Kidney (tissue), 14 donors: ENCODE results near the gene UPK2. TPM values are rescaled to one million over a fixed set of nuclear protein-coding genes. Genes with fewer than 3 reads are reported as not detected.

Experiments used
- DNase-seq, 5 donors: peaks; one replicate each; pipeline ENCODE4 v3.0.0-alpha.2; 2013 to 2020
- FAIRE-seq: peaks from 2 replicates; lab custom pipeline; 2012; peaks lifted over from hg19 to GRCh38; lab: Jason Lieb, UNC
- H3K27ac ChIP-seq, 2 donors: one replicate each; pipeline ENCODE4 v1.7.0; 2013; ENCODE audit warnings: low read depth in 2 of 2, low read length in 2 of 2, inconsistent platforms in 1 of 2
- H3K27me3 ChIP-seq: one replicate; pipeline ENCODE4 v1.7.1; 2013; ENCODE audit warnings: low read length, inconsistent platforms; ENCODE audit not compliant: control insufficient read depth, insufficient read depth
- H3K36me3 ChIP-seq, 3 donors: one replicate each; pipeline versions ENCODE4 v1.7.0 to v1.7.1; 2013; ENCODE audit warnings: low read length in 3 of 3, control low read depth in 1 of 3, inconsistent platforms in 1 of 3; ENCODE audit not compliant: insufficient read depth in 3 of 3, control insufficient read depth in 2 of 3
- H3K4me1 ChIP-seq, 3 donors: one replicate each; pipeline versions ENCODE4 v1.7.0 to v1.7.1; 2013; ENCODE audit warnings: low read length in 3 of 3, inconsistent platforms in 1 of 3, low read depth in 1 of 3; ENCODE audit not compliant: control insufficient read depth in 2 of 3, insufficient read depth in 2 of 3
- H3K4me3 ChIP-seq, 3 donors: one replicate each; pipeline versions ENCODE4 v1.7.0 to v1.8.1; 2013; ENCODE audit warnings: low read length in 3 of 3, control low read depth in 1 of 3, inconsistent platforms in 1 of 3
- H3K9ac ChIP-seq, 3 donors: one replicate each; pipeline versions ENCODE4 v1.7.0 to v1.7.1; 2013; ENCODE audit warnings: low read length in 3 of 3, control low read depth in 1 of 3, inconsistent platforms in 1 of 3
- H3K9me3 ChIP-seq, 3 donors: one replicate each; pipeline versions ENCODE4 v1.7.0 to v1.7.1; 2013; ENCODE audit warnings: low read length in 3 of 3, control low read depth in 1 of 3, inconsistent platforms in 1 of 3; ENCODE audit not compliant: control insufficient read depth in 2 of 3, insufficient read depth in 1 of 3
- CTCF ChIP-seq: IDR thresholded peaks from 3 replicates; pipeline ENCODE4 v1.5.1; 2012; ENCODE audit warnings: mild to moderate bottlenecking, moderate library complexity, borderline replicate concordance; ENCODE audit not compliant: insufficient read depth; ENCODE audit errors: extremely low read depth
- intact Hi-C: fragments of 100-400 bp; cut with DNase I; formaldehyde crosslinking; loops from one replicate; pipeline ENCODE4 v1.11.1; 2022
- polyA plus RNA-seq: library from polyadenylated mRNA; stranded (reverse); fragments of 350-450 nt; fragmentation: Illumina TruSeq; extraction: RNeasy Lipid Tissue Mini Kit (QIAGEN cat#74804); gene quantifications from one replicate; pipeline ENCODE4 v1.2.3, GENCODE V29; 2014; ENCODE audit warnings: low read depth, low replicate concordance; ENCODE audit not compliant: insufficient read depth
- total RNA-seq: library from RNA; stranded (reverse); fragmentation: NEBNext Ultra II Directional; extraction: Animal tissue kit (Norgen Biotek cat#: 25700); gene quantifications from one replicate; pipeline ENCODE4 v1.2.1, GENCODE V29; 2021
- donor health status: control.
- donor health status: control.
- donor health status: control.
- donor health status: control.
- donor health status: control.
- donor health status: DM: yes; HTN: yes; CAD: no.
- donor health status: Normal renal cell carcinoma (clear cell type).

The UPK2 gene
- total and polyA plus RNA-seq, 2 donors from 2014 or later = not detected

- Histone ChIP-seq H3K27me3 (no peaks in the 10 kb centered on the region), H3K27ac (no peak overlapping the region), H3K36me3 (peaks cover 2 to 3% (median 3%) of the 10 kb centered on the region in 3 donors), H3K4me1 (peaks cover 0 to 17% (median 0%) of the 10 kb centered on the region in 3 donors), H3K4me3 (peak overlapping the region; percentile 87 to 99 (median 92)), H3K9me3 (no peaks in the 10 kb centered on the region), H3K9ac (peak overlapping the region; percentile 43 to 99 (median 74))
- intact Hi-C loops = no loop called here
- no peak for FAIRE-seq
- no peak for TF ChIP-seq CTCF
- DNase-seq = peak in 2 of 5 donors; percentile 17 to 47
These were observed 41.0 kb downstream of the UPK2 start for GRCh38 chr11:118996926-118997626.

- H3K36me3 ChIP-seq = peaks cover 2 to 3% (median 3%) of the 10 kb centered on the region in 3 donors
- FAIRE-seq (no peak), DNase-seq (peak; percentile 94 to 98 (median 96))
- peak within 1 kb of the TSS; percentile 87 to 99 (median 92) for H3K4me3 ChIP-seq
- H3K9me3 ChIP-seq = no peaks in the 10 kb centered on the region
- no peak for TF ChIP-seq CTCF
- H3K4me1 ChIP-seq = peaks cover 0 to 17% (median 0%) of the 10 kb centered on the region in 3 donors
- peak within 1 kb of the TSS in 1 of 2 donors; percentile 85 for H3K27ac ChIP-seq
- peak within 1 kb of the TSS; percentile 68 to 99 (median 74) for H3K9ac ChIP-seq
- intact Hi-C loops = no loop called here
- H3K27me3 ChIP-seq = no peaks in the 10 kb centered on the region
These were observed 41.7 kb downstream of the UPK2 start, which contains the start of gene CENATAC for GRCh38 chr11:118997627-118998387. CENATAC (plus strand) TSS chr11:118998138; CDS start chr11:118998198, 60 bp downstream.

- no peaks in the 10 kb centered on the region for H3K27me3 ChIP-seq
- peak overlapping the region in 1 of 2 donors; percentile 85 for H3K27ac ChIP-seq
- DNase-seq = peak in 1 of 5 donors; percentile 49
- H3K36me3 ChIP-seq = peaks cover 2 to 7% (median 3%) of the 10 kb centered on the region in 3 donors
- peak overlapping the region; percentile 66 to 88 (median 87) for H3K4me3 ChIP-seq
- H3K9me3 ChIP-seq = no peaks in the 10 kb centered on the region
- intact Hi-C loops = no loop called here
- H3K9ac ChIP-seq = peak overlapping the region; percentile 45 to 68 (median 68)
- H3K4me1 ChIP-seq = peaks cover 0 to 17% (median 0%) of the 10 kb centered on the region in 3 donors
- no peak for TF ChIP-seq CTCF
- no peak for FAIRE-seq
These were observed 42.3 kb downstream of the UPK2 start for GRCh38 chr11:118998388-118998717.
